Measurements from ENCODE around the gene AMOTL1.

DNA sequence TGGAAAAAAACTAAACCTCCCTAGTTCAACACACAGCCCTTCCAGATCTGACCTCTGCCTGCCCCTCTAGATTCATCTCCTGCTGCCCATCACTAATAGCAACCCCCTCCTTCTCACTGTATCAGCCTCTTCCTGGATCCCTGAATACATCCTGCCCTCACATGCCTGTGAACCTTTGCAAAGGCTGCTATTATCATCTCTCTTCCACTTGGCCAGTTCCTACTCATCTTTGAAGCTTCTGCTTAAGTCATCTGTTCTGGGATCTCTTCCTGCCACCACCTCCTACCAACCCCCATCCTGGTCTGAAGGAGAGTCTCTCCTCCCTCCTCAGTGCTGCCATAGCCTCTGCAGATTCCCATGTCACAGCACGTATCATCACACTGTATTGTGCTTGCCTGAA lies 38.0 kb upstream of the AMOTL1 start:
- TF ChIP-seq CTCF (IDR thresholded peaks at IDR 0.05) (no peak), POLR2A (IDR thresholded peaks at IDR 0.05) (no peak)
